ENCODE results near the gene ABLIM1.

GRCh38 chr10:114404171-114405010 lies 253.7 kb downstream of the ABLIM1 start, which contains the start of gene AFAP1L2:
- TF ChIP-seq, protein P1, sequence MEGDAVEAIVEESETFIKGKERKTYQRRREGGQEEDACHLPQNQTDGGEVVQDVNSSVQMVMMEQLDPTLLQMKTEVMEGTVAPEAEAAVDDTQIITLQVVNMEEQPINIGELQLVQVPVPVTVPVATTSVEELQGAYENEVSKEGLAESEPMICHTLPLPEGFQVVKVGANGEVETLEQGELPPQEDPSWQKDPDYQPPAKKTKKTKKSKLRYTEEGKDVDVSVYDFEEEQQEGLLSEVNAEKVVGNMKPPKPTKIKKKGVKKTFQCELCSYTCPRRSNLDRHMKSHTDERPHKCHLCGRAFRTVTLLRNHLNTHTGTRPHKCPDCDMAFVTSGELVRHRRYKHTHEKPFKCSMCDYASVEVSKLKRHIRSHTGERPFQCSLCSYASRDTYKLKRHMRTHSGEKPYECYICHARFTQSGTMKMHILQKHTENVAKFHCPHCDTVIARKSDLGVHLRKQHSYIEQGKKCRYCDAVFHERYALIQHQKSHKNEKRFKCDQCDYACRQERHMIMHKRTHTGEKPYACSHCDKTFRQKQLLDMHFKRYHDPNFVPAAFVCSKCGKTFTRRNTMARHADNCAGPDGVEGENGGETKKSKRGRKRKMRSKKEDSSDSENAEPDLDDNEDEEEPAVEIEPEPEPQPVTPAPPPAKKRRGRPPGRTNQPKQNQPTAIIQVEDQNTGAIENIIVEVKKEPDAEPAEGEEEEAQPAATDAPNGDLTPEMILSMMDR (IDR thresholded peaks at IDR 0.05 in 4 of 5, conservative IDR thresholded peaks at IDR 0.05 in 1 of 5) = no peak
- TF ChIP-seq POLR2A (IDR thresholded peaks at IDR 0.05) = no peak
